Measurements from ENCODE around the gene TTC29.

The TTC29 gene

GRCh38 chr4:146960634-146961033, 15.0 kb upstream of the TTC29 start:
- H4K8ac ChIP-seq (ENCODE audit: low read length), result no peak overlapping the region
- no peak overlapping the region for H3K9ac ChIP-seq (ENCODE audit: low read length)
- H2BK12ac ChIP-seq (ENCODE audit: low read length in 2 of 2), result no peak overlapping the region
- peaks cover 7% of the 10 kb centered on the region for H3K4me1 ChIP-seq (ENCODE audit: control insufficient read depth, insufficient read depth, low read depth, low read length)
- no peak overlapping the region for H3K4ac ChIP-seq (ENCODE audit: low read depth in 1 of 2, low read length in 2 of 2)
- DNase-seq, result no peak
- no peak overlapping the region for H2BK120ac ChIP-seq (ENCODE audit: low read depth, low read length)
- no peak overlapping the region for H2BK15ac ChIP-seq (ENCODE audit: low read depth, poor library complexity, severe bottlenecking)
- no peak overlapping the region for H4K91ac ChIP-seq (ENCODE audit: low read length)
- no CpG with 5 or more reads among the region's 2 CpGs for WGBS
- no peaks in the 10 kb centered on the region for H3K27me3 ChIP-seq (ENCODE audit: control insufficient read depth in 1 of 2, insufficient read depth in 1 of 2, low read length in 2 of 2)
- no peak overlapping the region for H3K4me2 ChIP-seq (ENCODE audit: low read length, poor library complexity, severe bottlenecking)
- H3K36me3 ChIP-seq (ENCODE audit: control insufficient read depth in 1 of 2, insufficient read depth in 2 of 2, low read depth in 1 of 2, low read length in 2 of 2), result no peaks in the 10 kb centered on the region
- no peak overlapping the region for H3K23ac ChIP-seq (ENCODE audit: low read length in 2 of 2)
- no peak overlapping the region for H3K14ac ChIP-seq (ENCODE audit: low read length in 2 of 2)
- H3K27ac ChIP-seq (ENCODE audit: low read length, poor library complexity, severe bottlenecking), result no peak overlapping the region
- H2BK5ac ChIP-seq (ENCODE audit: low read depth, low read length, poor library complexity, severe bottlenecking), result no peak overlapping the region
- no peak overlapping the region for H3K4me3 ChIP-seq (ENCODE audit: insufficient read depth in 1 of 2, low read depth in 1 of 2, low read length in 2 of 2)
- H3K79me1 ChIP-seq (replicated peaks; ENCODE audit: low read length, poor library complexity, severe bottlenecking), result no peaks in the 10 kb centered on the region
- no peaks in the 10 kb centered on the region for H3K9me3 ChIP-seq (ENCODE audit: control insufficient read depth, low read length)
- H2AK5ac ChIP-seq (ENCODE audit: low read length, severe bottlenecking), result no peak overlapping the region
- no peak overlapping the region for H2AFZ ChIP-seq (ENCODE audit: low read depth, low read length)
- H3K18ac ChIP-seq (ENCODE audit: low read depth in 1 of 2, low read length in 2 of 2), result no peak overlapping the region

DNA sequence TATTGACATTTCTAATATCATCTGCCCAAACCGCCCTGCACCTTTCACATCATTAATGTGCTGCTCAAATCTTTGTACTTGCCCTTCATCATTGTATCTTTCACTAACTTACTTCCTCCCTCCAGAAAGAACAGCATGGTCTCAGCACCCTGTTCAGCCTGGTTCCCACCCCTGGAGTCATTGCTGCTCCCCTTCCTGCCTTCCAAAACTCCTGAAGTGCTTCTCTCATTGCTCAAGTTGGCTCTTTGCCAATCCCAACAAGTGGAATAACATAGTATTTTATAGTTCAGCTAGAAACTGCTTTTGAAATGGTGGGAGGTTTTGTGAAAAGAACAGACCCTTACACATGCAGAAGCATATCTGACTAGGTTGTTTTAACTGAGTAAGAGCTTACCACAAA, 14.0 kb upstream of the TTC29 start:
- Histone ChIP-seq H2BK5ac (ENCODE audit: low read depth, low read length, poor library complexity, severe bottlenecking) (no peak overlapping the region), H3K4ac (ENCODE audit: low read depth in 1 of 2, low read length in 2 of 2) (no peak overlapping the region), H3K4me3 (ENCODE audit: insufficient read depth in 1 of 2, low read depth in 1 of 2, low read length in 2 of 2) (no peak overlapping the region), H2AK5ac (ENCODE audit: low read length, severe bottlenecking) (peak overlapping the region; percentile 9), H3K18ac (ENCODE audit: low read depth in 1 of 2, low read length in 2 of 2) (no peak overlapping the region), H3K14ac (ENCODE audit: low read length in 2 of 2) (no peak overlapping the region), H4K91ac (ENCODE audit: low read length) (no peak overlapping the region), H2BK120ac (ENCODE audit: low read depth, low read length) (no peak overlapping the region), H3K4me1 (ENCODE audit: control insufficient read depth, insufficient read depth, low read depth, low read length) (peaks cover 7% of the 10 kb centered on the region), H3K23ac (ENCODE audit: low read length in 2 of 2) (no peak overlapping the region), H3K36me3 (ENCODE audit: control insufficient read depth in 1 of 2, insufficient read depth in 2 of 2, low read depth in 1 of 2, low read length in 2 of 2) (no peaks in the 10 kb centered on the region), H3K9ac (ENCODE audit: low read length) (no peak overlapping the region), H4K8ac (ENCODE audit: low read length) (no peak overlapping the region), H2BK15ac (ENCODE audit: low read depth, poor library complexity, severe bottlenecking) (no peak overlapping the region), H2AFZ (ENCODE audit: low read depth, low read length) (no peak overlapping the region), H3K27ac (ENCODE audit: low read length, poor library complexity, severe bottlenecking) (peak overlapping the region; percentile 37), H3K79me1 (replicated peaks; ENCODE audit: low read length, poor library complexity, severe bottlenecking) (no peaks in the 10 kb centered on the region), H3K9me3 (ENCODE audit: control insufficient read depth, low read length) (no peaks in the 10 kb centered on the region), H3K4me2 (ENCODE audit: low read length, poor library complexity, severe bottlenecking) (peak overlapping the region; percentile 14), H3K27me3 (ENCODE audit: control insufficient read depth in 1 of 2, insufficient read depth in 1 of 2, low read length in 2 of 2) (no peaks in the 10 kb centered on the region), H2BK12ac (ENCODE audit: low read length in 2 of 2) (no peak overlapping the region)
- DNase-seq, result no peak
- WGBS, result 97% methylated on average over 1 of the region's 1 CpG

DNA sequence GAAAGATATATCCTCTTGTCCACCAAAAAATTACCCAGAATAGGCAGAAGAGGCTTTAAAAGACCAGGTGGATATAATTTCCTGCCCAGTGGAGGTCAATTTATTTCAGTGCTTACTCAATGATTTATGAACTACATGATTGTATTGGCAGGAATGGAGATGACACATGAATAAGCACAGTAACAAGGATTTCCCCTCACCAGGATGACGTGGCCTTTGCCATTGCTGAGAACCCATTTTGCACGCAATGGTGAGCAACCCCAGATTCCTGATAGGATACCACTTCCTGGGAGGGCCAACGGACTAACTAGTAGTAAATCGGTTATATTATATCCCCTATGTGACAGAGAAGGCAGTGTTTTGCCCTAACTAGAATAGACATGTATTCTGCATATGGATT, 11.6 kb upstream of the TTC29 start:
- 76% methylated on average over 2 of the region's 4 CpGs for WGBS
- Histone ChIP-seq H4K8ac (ENCODE audit: low read length) (no peak overlapping the region), H3K18ac (ENCODE audit: low read depth in 1 of 2, low read length in 2 of 2) (no peak overlapping the region), H3K36me3 (ENCODE audit: control insufficient read depth in 1 of 2, insufficient read depth in 2 of 2, low read depth in 1 of 2, low read length in 2 of 2) (no peaks in the 10 kb centered on the region), H2BK120ac (ENCODE audit: low read depth, low read length) (no peak overlapping the region), H3K9ac (ENCODE audit: low read length) (no peak overlapping the region), H3K79me1 (replicated peaks; ENCODE audit: low read length, poor library complexity, severe bottlenecking) (no peaks in the 10 kb centered on the region), H3K27ac (ENCODE audit: low read length, poor library complexity, severe bottlenecking) (peak overlapping the region; percentile 61), H2BK5ac (ENCODE audit: low read depth, low read length, poor library complexity, severe bottlenecking) (no peak overlapping the region), H3K4me3 (ENCODE audit: insufficient read depth in 1 of 2, low read depth in 1 of 2, low read length in 2 of 2) (no peak overlapping the region), H3K4me2 (ENCODE audit: low read length, poor library complexity, severe bottlenecking) (no peak overlapping the region), H4K91ac (ENCODE audit: low read length) (no peak overlapping the region), H3K9me3 (ENCODE audit: control insufficient read depth, low read length) (no peaks in the 10 kb centered on the region), H3K14ac (ENCODE audit: low read length in 2 of 2) (no peak overlapping the region), H2BK12ac (ENCODE audit: low read length in 2 of 2) (no peak overlapping the region), H3K4me1 (ENCODE audit: control insufficient read depth, insufficient read depth, low read depth, low read length) (peaks cover 7% of the 10 kb centered on the region), H3K27me3 (ENCODE audit: control insufficient read depth in 1 of 2, insufficient read depth in 1 of 2, low read length in 2 of 2) (no peaks in the 10 kb centered on the region), H2AK5ac (ENCODE audit: low read length, severe bottlenecking) (no peak overlapping the region), H3K4ac (ENCODE audit: low read depth in 1 of 2, low read length in 2 of 2) (no peak overlapping the region), H3K23ac (ENCODE audit: low read length in 2 of 2) (no peak overlapping the region), H2BK15ac (ENCODE audit: low read depth, poor library complexity, severe bottlenecking) (no peak overlapping the region), H2AFZ (ENCODE audit: low read depth, low read length) (no peak overlapping the region)
- peak; percentile 69 for DNase-seq

- H3K4me3 ChIP-seq (ENCODE audit: insufficient read depth in 1 of 2, low read depth in 1 of 2, low read length in 2 of 2), result no peak overlapping the region
- peaks cover 0 to 5% of the 10 kb centered on the region in 2 experiments for H3K27me3 ChIP-seq (ENCODE audit: control insufficient read depth in 1 of 2, insufficient read depth in 1 of 2, low read length in 2 of 2)
- no peak overlapping the region for H3K18ac ChIP-seq (ENCODE audit: low read depth in 1 of 2, low read length in 2 of 2)
- WGBS, result no CpG with 5 or more reads among the region's 2 CpGs
- no peaks in the 10 kb centered on the region for H3K9me3 ChIP-seq (ENCODE audit: control insufficient read depth, low read length)
- H3K9ac ChIP-seq (ENCODE audit: low read length), result no peak overlapping the region
- no peak overlapping the region for H2AK5ac ChIP-seq (ENCODE audit: low read length, severe bottlenecking)
- no peak overlapping the region for H3K4ac ChIP-seq (ENCODE audit: low read depth in 1 of 2, low read length in 2 of 2)
- H3K27ac ChIP-seq (ENCODE audit: low read length, poor library complexity, severe bottlenecking), result no peak overlapping the region
- no peaks in the 10 kb centered on the region for H3K4me1 ChIP-seq (ENCODE audit: control insufficient read depth, insufficient read depth, low read depth, low read length)
- H3K36me3 ChIP-seq (ENCODE audit: control insufficient read depth in 1 of 2, insufficient read depth in 2 of 2, low read depth in 1 of 2, low read length in 2 of 2), result no peaks in the 10 kb centered on the region
- no peak overlapping the region for H2BK15ac ChIP-seq (ENCODE audit: low read depth, poor library complexity, severe bottlenecking)
- no peak overlapping the region for H3K14ac ChIP-seq (ENCODE audit: low read length in 2 of 2)
- no peak overlapping the region for H2AFZ ChIP-seq (ENCODE audit: low read depth, low read length)
- no peak overlapping the region for H4K91ac ChIP-seq (ENCODE audit: low read length)
- no peak for DNase-seq
- H2BK5ac ChIP-seq (ENCODE audit: low read depth, low read length, poor library complexity, severe bottlenecking), result no peak overlapping the region
- no peak overlapping the region for H2BK12ac ChIP-seq (ENCODE audit: low read length in 2 of 2)
- no peak overlapping the region for H2BK120ac ChIP-seq (ENCODE audit: low read depth, low read length)
- H3K79me1 ChIP-seq (replicated peaks; ENCODE audit: low read length, poor library complexity, severe bottlenecking), result no peaks in the 10 kb centered on the region
- H3K4me2 ChIP-seq (ENCODE audit: low read length, poor library complexity, severe bottlenecking), result no peak overlapping the region
- H3K23ac ChIP-seq (ENCODE audit: low read length in 2 of 2), result no peak overlapping the region
- H4K8ac ChIP-seq (ENCODE audit: low read length), result no peak overlapping the region
These were observed 7.2 kb upstream of the TTC29 start for GRCh38 chr4:146952896-146953295.

All from mesenchymal stem cell (in vitro differentiated cells and primary cell).